Small intestine (tissue), 7 donors: ENCODE data around the gene HEATR1. TPM values are rescaled to one million over a fixed set of nuclear protein-coding genes. Genes with fewer than 3 reads are reported as not detected.
"Not testable (repeated sequence)": the region's sequence is repeated elsewhere in the genome, so short reads cannot be mapped to it uniquely, and the experiment has no call there.

Experiments
- DNase-seq, 2 donors: peaks; one replicate each; pipeline versions ENCODE4 v3.0.0 to v3.0.0-alpha.2; 2013
- FAIRE-seq: peaks from 2 replicates; lab custom pipeline; 2012; peaks lifted over from hg19 to GRCh38; lab: Jason Lieb, UNC
- H3K27ac ChIP-seq, 3 donors: one replicate each; pipeline ENCODE4 v1.5.1; 2013; ENCODE audit warnings: low read length in 2 of 3, mild to moderate bottlenecking in 2 of 3, control low read depth in 1 of 3, inconsistent platforms in 1 of 3, low read depth in 1 of 3, moderate library complexity in 1 of 3
- H3K27me3 ChIP-seq, 3 donors: one replicate each; pipeline ENCODE4 v1.6.1; 2013; ENCODE audit warnings: low read length in 3 of 3, inconsistent platforms in 1 of 3; ENCODE audit not compliant: control insufficient read depth in 3 of 3, insufficient read depth in 3 of 3
- H3K36me3 ChIP-seq, 3 donors: one replicate each; pipeline ENCODE4 v1.6.1; 2013; ENCODE audit warnings: low read length in 3 of 3, inconsistent platforms in 1 of 3, low read depth in 1 of 3, mild to moderate bottlenecking in 1 of 3, moderate library complexity in 1 of 3; ENCODE audit not compliant: control insufficient read depth in 3 of 3, insufficient read depth in 2 of 3
- H3K4me1 ChIP-seq, 3 donors: one replicate each; pipeline ENCODE4 v1.6.1; 2013; ENCODE audit warnings: low read length in 2 of 3, inconsistent platforms in 1 of 3, low read depth in 1 of 3, mild to moderate bottlenecking in 1 of 3, moderate library complexity in 1 of 3; ENCODE audit not compliant: control insufficient read depth in 3 of 3, insufficient read depth in 2 of 3
- H3K4me3 ChIP-seq, 3 donors: one replicate each; pipeline ENCODE4 v1.5.1; 2013; ENCODE audit warnings: low read length in 3 of 3, control low read depth in 1 of 3, inconsistent platforms in 1 of 3, low read depth in 1 of 3, mild to moderate bottlenecking in 1 of 3, moderate library complexity in 1 of 3
- H3K9me3 ChIP-seq, 2 donors: one replicate each; pipeline ENCODE4 v1.6.1; 2013; ENCODE audit warnings: low read depth in 1 of 2, low read length in 1 of 2; ENCODE audit not compliant: control insufficient read depth in 2 of 2, insufficient read depth in 1 of 2
- WGBS, 3 donors: extraction: QIAGEN DNeasy Blood & Tissue Kit; methylation state at CpG; one replicate each; pipeline ENCODE4 v1.1.7; 2013; 5-methylcytosine and 5-hydroxymethylcytosine counted together
- polyA plus RNA-seq, 4 donors: library from polyadenylated mRNA; stranded (reverse) in 3 of 4; unstranded in 1 of 4; fragments of 200-250 nt in 3 of 4; fragments of 120-200 nt in 1 of 4; gene quantifications; one replicate each; pipeline versions ENCODE4 v1.2.1 to v1.2.3, GENCODE V29; 2013
- donor health status: healthy with polysubstance abuse.
- donor health status: control.
- donor health status: control.
- donor health status: Bipolar disorder and iron deficiency.
- donor health status: healthy.

HEATR1 gene
- polyA plus RNA-seq, 4 donors, result 1.1 to 19.0 (median 4.1) TPM

GRCh38 chr1:236507022-236507700 is 97.2 kb downstream of the HEATR1 start:
- DNase-seq, result no peak
- 71 to 85% (median 75%) methylated on average over 4 to 5 of the region's 5 CpGs for whole genome bisulfite sequencing, 3 donors
- Histone ChIP-seq H3K27me3 (no peaks in the 10 kb centered on the region), H3K4me1 (peaks cover 2 to 16% (median 3%) of the 10 kb centered on the region in 3 donors), H3K9me3 (no peaks in the 10 kb centered on the region), H3K36me3 (no peaks in the 10 kb centered on the region), H3K4me3 (no peak overlapping the region), H3K27ac (no peak overlapping the region)
- FAIRE-seq, result no peak

GRCh38 chr1:236504338-236504737 is 100.0 kb downstream of the HEATR1 start:
- not testable (repeated sequence) for H3K4me1 ChIP-seq, FAIRE-seq, H3K4me3 ChIP-seq, DNase-seq, H3K27ac ChIP-seq, H3K9me3 ChIP-seq, H3K36me3 ChIP-seq, H3K27me3 ChIP-seq
- WGBS, 3 donors, result 89 to 96% (median 92%) methylated on average over 3 of the region's 3 CpGs

- Histone ChIP-seq H3K9me3 (no peaks in the 10 kb centered on the region), H3K27me3 (no peaks in the 10 kb centered on the region), H3K27ac (peak overlapping the region in 2 of 3 donors; percentile 5 to 42), H3K4me3 (peak overlapping the region in 1 of 3 donors; percentile 20), H3K36me3 (no peaks in the 10 kb centered on the region), H3K4me1 (peaks cover 0 to 6% (median 0%) of the 10 kb centered on the region in 3 donors)
- no peak for FAIRE-seq
- WGBS, 3 donors, result 20 to 28% (median 21%) methylated on average over 15 of the region's 15 CpGs
- DNase-seq, result peak; percentile 51 to 70
These were observed 101.2 kb downstream of the HEATR1 start for GRCh38 chr1:236502972-236503639.

GRCh38 chr1:236502579-236502971 is 101.7 kb downstream of the HEATR1 start:
- Histone ChIP-seq H3K4me3 (no peak overlapping the region), H3K9me3 (no peaks in the 10 kb centered on the region), H3K4me1 (peaks cover 0 to 6% (median 0%) of the 10 kb centered on the region in 3 donors), H3K27me3 (no peaks in the 10 kb centered on the region), H3K36me3 (no peaks in the 10 kb centered on the region), H3K27ac (no peak overlapping the region)
- FAIRE-seq (no peak), DNase-seq (no peak)
- 36 to 47% (median 39%) methylated on average over 2 of the region's 2 CpGs for WGBS, 3 donors

- no peak for FAIRE-seq
- Histone ChIP-seq H3K27ac (no peak overlapping the region), H3K36me3 (no peaks in the 10 kb centered on the region), H3K9me3 (no peaks in the 10 kb centered on the region), H3K4me3 (no peak overlapping the region), H3K4me1 (peaks cover 0 to 6% (median 0%) of the 10 kb centered on the region in 3 donors), H3K27me3 (no peaks in the 10 kb centered on the region)
- no peak for DNase-seq
- 85 to 91% (median 86%) methylated on average over 6 of the region's 6 CpGs for WGBS, 3 donors
These were observed 103.2 kb downstream of the HEATR1 start for GRCh38 chr1:236501093-236501492.

Other genes starting within 250 kb of the HEATR1 start
- gene EDARADD, start 210.2 kb downstream of the HEATR1 start, polyA plus RNA-seq, result under 1 TPM in 2 of 4 donors, not detected in 2; 0.13 to 0.53 TPM
- gene LGALS8, start 80.5 kb downstream of the HEATR1 start, polyA plus RNA-seq, result 10 to 100 TPM; 15.0 to 53.2 (median 18.0) TPM
- gene ACTN2, start 82.0 kb upstream of the HEATR1 start, polyA plus RNA-seq, result 10 to 100 TPM in 1 of 4 donors, 1 to 10 TPM in 2, under 1 TPM in 1; 0.19 to 12.2 (median 2.9) TPM
- 10 to 100 TPM in 1 of 4 donors, 1 to 10 TPM in 3; 2.2 to 17.8 (median 4.5) TPM for gene MTR, start 190.8 kb upstream of the HEATR1 start, polyA plus RNA-seq